SU-DHL-6 (cell line): Measurements from ENCODE around the gene ROBO2.

Source experiments
- H2AFZ ChIP-seq: fragments of 200-600 bp; sonication (generic); 2 replicates; pipeline ENCODE4 v1.6.1; 2014; ENCODE audit warnings: low read depth, mild to moderate bottlenecking, moderate library complexity, mixed read lengths, antibody characterized with exemption, low read length; ENCODE audit not compliant: severe bottlenecking
- H3F3A ChIP-seq: fragments of 200-600 bp; shearing (Covaris generic); 2 replicates; pipeline ENCODE4 v1.6.0; 2016; ENCODE audit warnings: antibody characterized with exemption, mild to moderate bottlenecking; ENCODE audit not compliant: insufficient read depth
- H3K27ac ChIP-seq: fragments of 200-600 bp; sonication (generic); 2 replicates; pipeline ENCODE4 v1.5.1; 2016; ENCODE audit warnings: low read depth, mild to moderate bottlenecking, low read length, moderate library complexity, mixed read lengths
- H3K27me3 ChIP-seq: fragments of 200-600 bp; sonication (generic), shearing (Covaris generic); 2 replicates; pipeline ENCODE4 v1.6.0; 2014; ENCODE audit warnings: mild to moderate bottlenecking, low read length
- H3K36me3 ChIP-seq: fragments of 200-600 bp; sonication (generic); 2 replicates; pipeline ENCODE4 v1.6.1; 2014; ENCODE audit warnings: mild to moderate bottlenecking, low read length, mixed read lengths
- H3K4me2 ChIP-seq: fragments of 300-600, 200-600 bp; shearing (Covaris generic), sonication (generic); 2 replicates; pipeline ENCODE4 v1.6.0; 2014; ENCODE audit warnings: low read length, low read depth, mild to moderate bottlenecking; ENCODE audit not compliant: poor library complexity, severe bottlenecking
- H3K4me3 ChIP-seq: fragments of 200-600 bp; sonication (generic); 2 replicates; pipeline ENCODE4 v1.5.1; 2014; ENCODE audit warnings: antibody characterized with exemption, low read length, mild to moderate bottlenecking, mixed read lengths; ENCODE audit not compliant: insufficient read depth, poor library complexity, severe bottlenecking
- H3K79me2 ChIP-seq: fragments of 200-600 bp; sonication (generic); 2 replicates; pipeline ENCODE4 v1.6.1; 2014; ENCODE audit warnings: mild to moderate bottlenecking, low read length, moderate library complexity; ENCODE audit not compliant: insufficient read depth
- H3K9ac ChIP-seq: fragments of 200-600 bp; sonication (generic); 2 replicates; pipeline ENCODE4 v1.7.0; 2014; ENCODE audit warnings: mild to moderate bottlenecking, low read length
- H3K9me2 ChIP-seq: fragments of 200-600 bp; sonication (generic); replicated peaks from 2 replicates; pipeline ENCODE4 v1.6.1; 2014; ENCODE audit warnings: low read length; ENCODE audit not compliant: insufficient read depth
- H3K9me3 ChIP-seq: fragments of 200-600 bp; sonication (generic); 2 replicates; pipeline ENCODE4 v1.6.1; 2014; ENCODE audit warnings: low read length, mixed read lengths; ENCODE audit not compliant: insufficient read depth
- H4K20me1 ChIP-seq: fragments of 200-600 bp; sonication (generic); 2 replicates; pipeline ENCODE4 v1.6.1; 2014; ENCODE audit warnings: low read depth, mild to moderate bottlenecking, antibody characterized with exemption, low read length, moderate library complexity, mixed read lengths
- CTCF ChIP-seq: fragments of 200-600 bp; sonication (generic); IDR thresholded peaks from one replicate; pipeline ENCODE4 v1.5.1; 2017; ENCODE audit warnings: antibody characterized with exemption, mild to moderate bottlenecking, low read length, moderate library complexity; ENCODE audit not compliant: insufficient read depth, poor library complexity, severe bottlenecking
- EZH2phosphoT487 ChIP-seq: fragments of 200-600 bp; sonication (generic), shearing (Covaris generic); conservative IDR thresholded peaks from 2 replicates; pipeline ENCODE4 v1.6.1; 2018; ENCODE audit warnings: mild to moderate bottlenecking, antibody characterized with exemption, low read length, moderate library complexity, mixed read lengths

Gene ROBO2

GRCh38 chr3:77685713-77686112 lies 645.8 kb downstream of the ROBO2 start:
- Histone ChIP-seq H3K9me3 (peaks cover 7% of the 10 kb centered on the region; the same call in 1 of the 2 replicates), H3K4me3 (no peak overlapping the region), H3F3A (no peaks in the 10 kb centered on the region), H3K27ac (no peak overlapping the region), H4K20me1 (no peaks in the 10 kb centered on the region), H3K27me3 (no peaks in the 10 kb centered on the region), H3K36me3 (no peaks in the 10 kb centered on the region), H3K9ac (no peak overlapping the region), H3K79me2 (no peaks in the 10 kb centered on the region), H3K9me2 (no peaks in the 10 kb centered on the region), H2AFZ (no peak overlapping the region), H3K4me2 (no peak overlapping the region)
- no peak for TF ChIP-seq CTCF
- no peak for TF ChIP-seq EZH2phosphoT487

GRCh38 chr3:77686560-77686959 lies 646.7 kb downstream of the ROBO2 start:
- H3K27ac ChIP-seq, result no peak overlapping the region
- no peak overlapping the region for H2AFZ ChIP-seq
- no peaks in the 10 kb centered on the region for H3K79me2 ChIP-seq

GRCh38 chr3:77687545-77687944 lies 647.6 kb downstream of the ROBO2 start:
- no peaks in the 10 kb centered on the region for H3F3A ChIP-seq
- no peak overlapping the region for H3K4me3 ChIP-seq
- H3K36me3 ChIP-seq, result no peaks in the 10 kb centered on the region
- H3K9me2 ChIP-seq, result no peaks in the 10 kb centered on the region
- no peaks in the 10 kb centered on the region for H3K9me3 ChIP-seq
- H4K20me1 ChIP-seq, result no peaks in the 10 kb centered on the region
- no peak overlapping the region for H3K27ac ChIP-seq
- H3K4me2 ChIP-seq, result no peak overlapping the region
- no peak for TF ChIP-seq CTCF
- no peak for TF ChIP-seq EZH2phosphoT487
- no peaks in the 10 kb centered on the region for H3K27me3 ChIP-seq
- H2AFZ ChIP-seq, result no peak overlapping the region
- no peak overlapping the region for H3K9ac ChIP-seq
- H3K79me2 ChIP-seq, result no peaks in the 10 kb centered on the region

More at GRCh38 chr3:77686560-77686959, 646.7 kb downstream of the ROBO2 start:
- H3K4me2 ChIP-seq, result no peak overlapping the region
- TF ChIP-seq EZH2phosphoT487 (no peak), CTCF (no peak)
- no peaks in the 10 kb centered on the region for H4K20me1 ChIP-seq
- H3F3A ChIP-seq, result no peaks in the 10 kb centered on the region
- H3K9me3 ChIP-seq, result peaks cover 7% of the 10 kb centered on the region; the same call in 1 of the 2 replicates
- no peaks in the 10 kb centered on the region for H3K9me2 ChIP-seq
- H3K9ac ChIP-seq, result no peak overlapping the region
- no peaks in the 10 kb centered on the region for H3K36me3 ChIP-seq
- no peak overlapping the region for H3K4me3 ChIP-seq
- H3K27me3 ChIP-seq, result no peaks in the 10 kb centered on the region
